ENCODE results near the gene EFCAB12. TPM values are rescaled to one million over a fixed set of nuclear protein-coding genes. Genes with fewer than 3 reads are reported as not detected.

EFCAB12 gene
- total and polyA plus RNA-seq, 2 of the 8 experiments (the other 6 are each of a cell fraction or from before 2014, with no cell fraction given) = 0.60 to 0.99 TPM

DNA sequence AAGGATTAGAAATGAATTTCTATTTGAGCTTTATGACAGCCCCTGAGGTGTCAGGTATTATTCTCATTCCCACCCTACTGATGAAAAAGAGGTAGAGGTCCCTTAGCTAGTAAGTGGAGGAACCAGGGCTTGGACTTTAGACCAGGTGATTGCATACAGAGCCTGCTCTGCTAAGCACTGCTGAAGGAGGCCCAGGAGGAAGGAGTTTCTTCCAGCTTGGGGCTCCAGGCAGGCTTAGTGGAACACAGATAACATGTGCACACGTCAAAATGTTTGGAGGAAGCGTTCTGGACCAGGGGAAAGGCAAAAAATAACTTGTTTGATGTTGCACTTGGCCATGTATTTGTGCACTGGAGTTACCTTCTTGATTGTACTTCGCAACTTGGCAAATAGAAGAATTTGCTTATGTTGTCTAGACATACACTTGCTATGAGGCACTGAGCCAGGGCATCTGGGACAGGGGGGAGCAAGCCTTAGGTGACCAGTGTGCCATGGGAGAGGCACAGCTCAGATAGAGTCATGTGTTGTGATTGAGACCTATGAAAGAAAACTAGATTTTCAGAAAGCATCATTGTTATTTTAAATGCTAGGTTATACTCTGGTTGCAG lies 34.0 kb upstream of the EFCAB12 start (continued):
- TF ChIP-seq TCF12 (IDR thresholded peaks at IDR 0.05; ENCODE audit: low read depth, low read length) (no peak), CHD2 (IDR thresholded peaks at IDR 0.05; ENCODE audit: low read length) (no peak), FOSL1 (IDR thresholded peaks at IDR 0.05; ENCODE audit: insufficient read depth, low read depth, low read length) (no peak), BACH1 (IDR thresholded peaks at IDR 0.05; ENCODE audit: low read length) (no peak)

Data from H1 (cell line).